ACHN (cell line): ENCODE data around the gene SAMHD1.
"Not testable (repeated sequence)": the region's sequence is repeated elsewhere in the genome, so short reads cannot be mapped to it uniquely, and the experiment has no call there.

Experiments used
- DNase-seq: peaks from one replicate; pipeline ENCODE4 v3.0.0-alpha.2; 2015
- in situ Hi-C: cut with HindIII; loops from 2 replicates; pipeline ENCODE4 v1.10.0; 2017; ENCODE audit warnings: low sequenced_read_pairs, low pct_ligation_motif_present, low pct_unique_long_range_greater_than_20kb

The SAMHD1 gene

GRCh38 chr20:36951198-36951978, at the start of gene SAMHD1:
Gene SAMHD1 (minus strand): TSS chr20:36951708. CDS start chr20:36951643, 65 bp downstream.
- peak; percentile 98 for DNase-seq
- in situ Hi-C loops, result no loop called here

GRCh38 chr20:37000171-37000570, 48.7 kb upstream of the SAMHD1 start:
- DNase-seq, in situ Hi-C loops: not testable (repeated sequence)

DNA sequence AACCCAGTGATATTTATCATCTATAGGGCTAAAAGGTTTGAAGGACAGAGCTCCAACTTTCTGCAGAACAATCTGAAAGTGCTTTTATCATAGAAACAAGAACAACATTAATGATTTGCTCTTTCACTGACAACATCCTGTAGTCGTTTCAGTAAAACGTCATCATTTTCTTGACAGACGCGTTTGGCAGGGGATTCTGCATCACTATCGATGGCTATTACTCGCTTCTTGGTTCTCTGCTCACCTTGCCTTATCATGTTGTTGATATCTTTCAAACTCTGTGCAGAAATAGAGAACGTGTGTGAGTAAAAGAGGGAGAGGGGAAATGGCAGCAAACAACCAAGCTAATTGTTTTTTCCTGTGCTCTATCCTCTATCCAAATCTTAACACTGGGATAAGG, 47.1 kb upstream of the SAMHD1 start:
- no peak for DNase-seq
- in situ Hi-C loops, result no loop called here

DNA sequence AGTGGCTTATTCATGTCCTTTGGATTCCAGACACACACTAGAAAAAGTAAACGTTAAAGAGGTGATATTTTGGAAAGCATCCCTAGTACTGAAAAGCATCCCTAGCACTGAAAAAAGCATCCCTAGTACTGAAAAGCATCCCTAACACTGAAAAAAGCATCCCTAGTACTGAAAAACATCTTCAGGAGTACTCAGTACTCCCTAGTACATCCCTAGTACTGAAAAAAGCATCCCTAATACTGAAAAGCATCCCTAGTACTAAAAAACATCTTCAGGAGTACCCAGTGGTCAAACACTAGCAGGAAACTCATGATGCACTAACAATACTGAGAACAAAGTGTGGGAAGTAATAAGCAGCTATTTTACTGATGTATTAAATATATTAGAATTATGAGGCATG, 45.6 kb upstream of the SAMHD1 start:
- no peak for DNase-seq
- in situ Hi-C loops, result no loop called here

- in situ Hi-C loops, DNase-seq: not testable (repeated sequence)
Observed at GRCh38 chr20:36994221-36994620, 42.7 kb upstream of the SAMHD1 start.

GRCh38 chr20:36992802-36993334, 41.4 kb upstream of the SAMHD1 start:
- in situ Hi-C loops, result no loop called here
- DNase-seq, result no peak

- in situ Hi-C loops, result no loop called here
- no peak for DNase-seq
Observed at GRCh38 chr20:36991703-36992102, 40.2 kb upstream of the SAMHD1 start.

- in situ Hi-C loops, result no loop called here
- DNase-seq, result no peak
Observed at GRCh38 chr20:36989797-36990196, 38.3 kb upstream of the SAMHD1 start.

DNA sequence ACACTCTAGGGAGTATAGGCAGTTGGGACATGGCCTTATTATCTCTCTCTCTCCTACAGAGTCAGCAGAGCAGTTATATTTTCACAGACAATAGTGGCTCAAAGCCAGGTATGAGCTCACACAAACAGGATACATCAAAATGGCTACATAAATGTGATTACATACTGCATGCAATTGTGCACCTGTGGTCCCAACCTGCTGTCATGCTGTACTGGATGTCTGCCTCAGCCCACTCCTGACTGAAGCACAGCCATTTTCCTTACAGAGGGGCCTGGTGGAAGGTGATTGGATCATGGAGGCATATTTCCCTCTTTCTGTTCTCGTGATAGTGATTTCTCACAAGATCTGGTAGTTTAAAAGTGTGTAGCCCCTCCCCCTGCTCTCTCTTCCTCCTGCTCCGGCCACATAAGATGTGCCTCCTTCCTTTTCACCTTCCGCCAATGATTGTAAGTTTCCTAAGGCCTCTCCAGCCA, 37.0 kb upstream of the SAMHD1 start:
- no peak for DNase-seq
- in situ Hi-C loops, result no loop called here

- in situ Hi-C loops, result no loop called here
- no peak for DNase-seq
Observed at GRCh38 chr20:36984257-36984638, 32.7 kb upstream of the SAMHD1 start.

DNA sequence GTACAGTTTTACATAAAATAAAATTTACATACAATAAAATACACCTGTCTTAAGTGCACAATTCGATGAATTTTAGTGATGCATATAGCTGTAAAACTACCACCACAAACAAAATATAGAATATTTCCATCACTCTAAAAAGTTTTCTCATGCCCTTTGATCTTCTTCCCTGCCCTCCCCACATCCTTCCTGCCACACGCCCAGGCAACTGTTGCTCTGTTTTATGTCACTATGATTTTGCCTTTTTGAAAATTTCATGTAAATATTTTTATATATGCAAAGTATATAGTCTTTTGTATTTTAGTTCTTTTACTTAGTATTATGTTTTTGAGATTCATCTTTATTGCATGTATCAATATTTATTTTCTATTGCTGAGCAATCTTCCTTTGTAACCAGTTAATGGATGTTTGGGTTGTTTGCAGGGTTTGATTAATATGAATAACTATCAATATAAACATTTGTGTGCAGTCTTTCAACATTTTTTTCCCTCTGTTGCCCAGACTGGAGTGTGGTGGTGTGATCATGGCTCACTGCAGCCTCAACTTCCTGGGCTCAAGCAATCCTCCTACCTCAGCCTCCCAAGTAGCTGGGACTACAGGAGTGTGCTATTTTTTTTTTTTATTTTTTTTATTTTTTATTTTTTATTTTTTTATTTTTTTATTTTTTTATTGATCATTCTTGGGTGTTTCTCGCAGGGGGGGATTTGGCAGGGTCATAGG, 23.8 kb upstream of the SAMHD1 start:
- in situ Hi-C loops, result no loop called here
- DNase-seq, result no peak

DNA sequence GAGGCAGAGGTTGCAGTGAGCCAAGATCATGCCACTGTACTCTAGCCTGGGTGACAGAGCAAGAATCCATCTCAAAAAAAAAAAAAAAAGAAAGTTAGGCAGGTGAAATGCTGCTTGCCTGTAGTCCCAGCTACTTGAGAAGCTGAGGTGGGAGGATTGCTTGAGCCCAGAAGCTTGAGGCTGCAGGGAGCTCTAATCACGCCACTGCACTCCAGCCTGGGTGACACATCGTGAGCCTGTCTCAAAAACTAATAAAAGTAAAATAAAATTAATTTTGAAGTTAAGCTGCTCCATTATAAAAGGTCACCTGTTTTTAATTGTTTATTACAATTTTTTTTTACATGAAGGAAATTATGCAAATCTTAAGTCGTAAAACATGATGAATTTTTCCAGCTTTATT, 23.2 kb upstream of the SAMHD1 start:
- in situ Hi-C loops, result no loop called here
- no peak for DNase-seq

- in situ Hi-C loops, result no loop called here
- DNase-seq, result no peak
Observed at GRCh38 chr20:36971103-36971502, 19.6 kb upstream of the SAMHD1 start.

GRCh38 chr20:36969478-36970186, 18.1 kb upstream of the SAMHD1 start:
- in situ Hi-C loops, result no loop called here
- DNase-seq, result no peak

- in situ Hi-C loops, result no loop called here
- no peak for DNase-seq
Observed at GRCh38 chr20:36969051-36969450, 17.5 kb upstream of the SAMHD1 start.

DNA sequence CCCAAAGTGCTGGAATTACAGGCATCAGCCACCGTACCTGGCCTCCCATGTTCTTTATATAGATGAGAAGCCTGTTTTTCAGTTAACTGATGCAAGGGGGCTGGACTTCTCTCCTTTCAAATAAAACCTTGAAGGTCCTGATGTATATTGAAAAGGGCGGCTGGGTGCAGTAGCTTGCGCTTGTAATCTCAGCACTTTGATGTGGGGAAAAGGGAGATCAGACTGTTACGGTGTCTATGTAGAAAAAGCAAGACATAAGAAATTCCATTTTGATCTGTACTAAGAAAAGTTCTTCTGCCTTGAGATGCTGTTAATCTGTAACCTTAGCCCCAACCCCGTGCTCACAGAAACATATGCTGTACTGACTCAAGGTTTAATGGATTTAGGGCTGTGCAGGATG, 16.1 kb upstream of the SAMHD1 start:
- in situ Hi-C loops, result no loop called here
- no peak for DNase-seq

DNA sequence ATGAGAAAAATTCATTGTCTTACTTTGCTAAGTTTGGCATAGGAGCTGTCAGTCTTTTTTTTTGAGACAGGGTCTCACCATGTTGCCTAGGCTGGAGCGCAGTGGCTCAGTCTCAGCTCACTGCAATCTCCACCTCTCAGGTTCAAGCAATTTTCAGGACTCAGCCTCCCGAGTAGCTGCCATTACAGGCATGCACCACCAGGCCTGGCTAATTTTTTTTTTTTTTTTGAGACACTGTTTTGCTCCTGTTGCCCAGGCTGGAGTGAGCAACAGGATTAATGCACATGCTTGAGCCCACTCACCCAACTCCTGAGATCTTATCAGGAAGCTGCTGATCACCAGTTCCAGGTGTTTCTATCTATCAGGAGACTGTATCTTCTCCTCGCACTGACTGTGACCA, 15.5 kb upstream of the SAMHD1 start:
- in situ Hi-C loops, result not testable (repeated sequence)

GRCh38 chr20:36962354-36962941, 10.9 kb upstream of the SAMHD1 start:
- DNase-seq, in situ Hi-C loops: not testable (repeated sequence)

More for the DNA sequence above, 15.5 kb upstream of the SAMHD1 start:
- DNase-seq, result not testable (repeated sequence)

- no peak for DNase-seq
- in situ Hi-C loops, result no loop called here
Observed at GRCh38 chr20:36959242-36959641, 7.7 kb upstream of the SAMHD1 start.
